ENCODE measurements around the gene MAL.

GRCh38 chr2:95086017-95086416 lies 60.5 kb downstream of the MAL start:
- TF ChIP-seq CTCF (IDR thresholded peaks at IDR 0.05) (no peak), ZFX (IDR thresholded peaks at IDR 0.05; ENCODE audit: borderline replicate concordance) (no peak)
